ENCODE measurements around the gene KMT2A.
"Not testable (repeated sequence)": the region's sequence is repeated elsewhere in the genome, so short reads cannot be mapped to it uniquely, and the experiment has no call there.

KMT2A gene

DNA sequence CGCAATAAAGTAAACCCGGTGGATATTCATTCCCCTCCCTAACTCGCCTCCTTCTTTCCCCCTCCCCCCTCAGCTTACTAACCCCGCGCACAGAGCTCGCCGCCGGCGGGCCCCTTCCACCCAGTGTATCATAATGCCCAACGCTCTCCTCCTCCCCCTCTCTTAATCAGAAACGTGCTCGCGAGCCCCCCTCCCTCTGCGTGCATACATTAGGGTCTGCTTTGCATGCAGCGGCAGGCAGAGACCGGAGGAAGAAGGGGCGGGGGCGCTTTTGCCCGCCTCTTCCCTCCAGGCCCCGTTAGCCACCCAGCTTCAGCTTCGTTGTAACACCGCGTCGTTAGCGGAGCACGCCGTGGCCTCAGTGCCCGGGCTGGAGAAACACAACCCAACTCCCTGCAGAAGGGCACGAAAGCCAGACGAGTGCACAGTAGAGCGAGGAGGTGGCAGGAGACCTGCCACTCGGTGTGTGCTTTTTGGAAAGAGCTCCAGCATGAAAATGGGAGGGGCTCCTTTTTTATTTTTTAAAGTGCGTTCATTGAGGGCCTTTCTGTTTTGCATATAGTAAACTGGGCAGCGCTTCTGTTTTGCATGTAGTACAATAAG lies 901 bp upstream of the KMT2A start:
- no peak for DNase-seq (ENCODE audit: low spot score)

DNA sequence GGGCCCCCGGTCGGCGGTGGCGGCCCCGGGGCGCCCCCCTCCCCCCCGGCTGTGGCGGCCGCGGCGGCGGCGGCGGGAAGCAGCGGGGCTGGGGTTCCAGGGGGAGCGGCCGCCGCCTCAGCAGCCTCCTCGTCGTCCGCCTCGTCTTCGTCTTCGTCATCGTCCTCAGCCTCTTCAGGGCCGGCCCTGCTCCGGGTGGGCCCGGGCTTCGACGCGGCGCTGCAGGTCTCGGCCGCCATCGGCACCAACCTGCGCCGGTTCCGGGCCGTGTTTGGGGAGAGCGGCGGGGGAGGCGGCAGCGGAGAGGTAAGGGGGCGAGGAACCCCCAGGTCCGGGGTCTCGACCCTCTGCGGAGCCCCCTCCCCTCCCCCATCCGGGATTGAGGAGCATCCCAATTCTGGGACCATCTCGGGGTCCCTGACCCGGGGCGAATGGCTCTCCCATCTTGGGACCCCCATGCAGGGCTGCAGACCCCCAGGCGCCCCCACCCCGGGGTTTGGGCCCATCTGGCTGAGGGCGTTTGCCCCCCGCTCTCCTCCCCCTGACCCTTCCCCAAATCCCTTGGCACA lies 431 bp downstream of the KMT2A start:
- peak; percentile 52 for DNase-seq (ENCODE audit: low spot score)

DNA sequence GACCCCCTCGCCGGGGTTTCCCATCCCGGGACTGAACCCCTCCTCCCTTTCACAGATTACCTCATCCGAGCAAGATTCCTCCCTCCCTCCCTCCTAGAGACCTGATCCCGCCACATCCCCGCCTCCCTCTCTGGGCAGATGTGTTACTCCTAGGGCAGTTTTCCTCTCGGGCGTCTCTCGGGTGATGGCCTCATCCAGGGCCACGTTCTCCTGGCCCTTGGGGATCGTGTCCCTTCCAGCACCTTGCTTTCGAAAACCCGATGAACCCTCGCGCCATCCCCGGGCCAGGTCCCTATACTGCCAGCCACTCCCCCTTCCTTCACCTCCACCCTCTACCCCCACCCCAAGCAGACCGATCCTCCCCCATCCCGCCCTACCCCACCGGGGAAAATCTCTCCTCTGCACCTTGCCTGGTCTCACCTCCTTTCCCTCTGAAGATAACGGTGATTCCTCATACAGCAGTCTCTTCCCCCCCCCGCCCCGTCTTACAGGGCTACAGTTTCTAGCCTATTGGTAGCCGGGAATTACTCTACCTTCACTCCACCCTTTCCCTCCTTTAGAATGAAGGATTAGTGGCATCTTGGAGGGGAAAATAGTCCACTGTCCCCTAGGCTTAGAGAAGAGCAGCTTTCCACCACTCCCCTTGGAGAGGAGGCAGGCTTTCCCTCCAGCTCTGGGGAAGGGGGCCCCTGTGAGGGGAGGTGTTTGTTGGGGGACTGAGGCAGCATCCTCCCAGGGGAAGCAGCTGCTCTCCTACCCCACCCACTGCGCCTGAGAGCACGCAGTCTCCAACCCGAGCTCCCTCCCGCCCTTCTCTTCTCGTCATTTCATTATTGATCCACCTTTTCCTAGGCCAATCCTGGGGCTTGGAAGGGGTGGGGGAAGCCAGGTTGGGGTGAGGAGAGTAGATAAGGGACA lies 1.2 kb downstream of the KMT2A start:
- DNase-seq (ENCODE audit: low spot score): peak; percentile 70

DNA sequence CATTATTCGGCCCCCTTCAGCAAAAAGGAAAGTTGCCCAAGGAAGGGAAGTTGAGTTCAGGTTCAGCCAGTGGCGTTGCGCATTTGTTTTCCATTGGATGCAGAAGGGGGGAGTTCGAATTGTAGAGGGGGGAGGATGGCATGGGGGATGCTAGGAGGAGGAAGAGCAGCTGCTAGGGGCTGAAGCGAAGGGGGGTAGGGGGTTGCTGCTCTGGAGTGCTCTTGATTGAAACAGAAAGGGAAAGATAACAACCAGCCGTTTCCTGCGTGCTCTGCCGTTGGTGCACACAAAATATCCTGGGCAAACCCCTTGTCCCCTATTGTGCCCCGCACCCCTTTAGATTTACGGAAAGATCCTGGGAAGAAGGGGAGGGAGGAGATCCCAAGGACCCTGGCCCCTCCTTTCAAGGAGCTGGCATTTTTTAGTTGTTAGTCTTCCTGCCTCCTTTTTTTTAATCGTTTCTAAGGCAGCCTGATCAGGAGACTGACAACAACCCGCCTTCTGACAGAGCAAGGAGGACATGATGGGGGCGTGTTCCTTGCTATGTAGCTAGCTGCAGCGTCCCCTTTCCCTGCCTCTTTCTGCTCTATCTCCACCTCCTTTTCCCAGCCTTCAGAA lies 2.1 kb downstream of the KMT2A start:
- peak; percentile 73 for DNase-seq (ENCODE audit: low spot score)

- DNase-seq (ENCODE audit: low spot score): no peak
Observed at GRCh38 chr11:118439646-118440045, 3.4 kb downstream of the KMT2A start.

DNA sequence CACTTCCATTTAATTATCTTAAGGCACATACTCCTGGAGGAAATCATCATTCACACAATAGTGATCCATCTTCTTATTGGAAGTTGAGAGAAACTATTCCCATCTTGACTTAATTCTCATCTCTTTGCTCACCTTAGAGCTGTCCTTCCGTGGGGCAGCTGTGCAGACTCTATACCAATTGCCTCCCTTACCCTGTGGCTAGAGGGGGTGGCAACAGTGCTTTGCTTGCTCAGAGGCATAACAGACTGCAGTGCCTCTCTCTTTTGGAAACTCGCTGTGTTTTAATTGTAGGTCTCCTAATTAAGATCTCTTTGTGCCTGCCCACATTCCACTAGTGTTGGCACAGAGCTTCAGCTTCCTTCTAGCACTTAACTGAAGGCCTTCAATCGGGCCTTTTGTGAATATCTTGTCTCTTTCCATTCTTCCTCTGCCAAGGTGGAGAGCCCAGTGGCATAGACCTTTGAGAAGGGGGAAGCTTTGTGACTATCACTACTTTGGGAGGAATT lies 5.5 kb downstream of the KMT2A start:
- DNase-seq (ENCODE audit: low spot score): no peak

DNA sequence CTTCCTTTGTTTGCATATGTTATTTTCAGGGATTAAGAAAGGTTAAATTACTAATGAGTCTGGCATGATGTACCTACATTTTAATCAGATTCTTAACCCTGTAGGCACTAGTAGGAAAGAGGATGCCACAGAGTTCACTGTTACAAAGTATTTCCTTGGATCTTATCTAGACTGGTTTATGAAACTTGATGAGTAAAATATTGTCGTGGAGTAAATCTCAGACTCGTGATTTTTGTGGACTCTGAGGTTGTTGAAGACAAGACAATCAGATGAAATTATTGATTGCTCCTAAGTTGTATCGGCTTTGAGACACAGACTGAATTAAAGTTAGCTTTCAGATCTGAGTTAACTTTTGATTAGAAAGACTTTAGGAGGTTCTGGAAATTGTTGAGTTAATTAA lies 6.0 kb downstream of the KMT2A start:
- DNase-seq (ENCODE audit: low spot score): no peak

DNA sequence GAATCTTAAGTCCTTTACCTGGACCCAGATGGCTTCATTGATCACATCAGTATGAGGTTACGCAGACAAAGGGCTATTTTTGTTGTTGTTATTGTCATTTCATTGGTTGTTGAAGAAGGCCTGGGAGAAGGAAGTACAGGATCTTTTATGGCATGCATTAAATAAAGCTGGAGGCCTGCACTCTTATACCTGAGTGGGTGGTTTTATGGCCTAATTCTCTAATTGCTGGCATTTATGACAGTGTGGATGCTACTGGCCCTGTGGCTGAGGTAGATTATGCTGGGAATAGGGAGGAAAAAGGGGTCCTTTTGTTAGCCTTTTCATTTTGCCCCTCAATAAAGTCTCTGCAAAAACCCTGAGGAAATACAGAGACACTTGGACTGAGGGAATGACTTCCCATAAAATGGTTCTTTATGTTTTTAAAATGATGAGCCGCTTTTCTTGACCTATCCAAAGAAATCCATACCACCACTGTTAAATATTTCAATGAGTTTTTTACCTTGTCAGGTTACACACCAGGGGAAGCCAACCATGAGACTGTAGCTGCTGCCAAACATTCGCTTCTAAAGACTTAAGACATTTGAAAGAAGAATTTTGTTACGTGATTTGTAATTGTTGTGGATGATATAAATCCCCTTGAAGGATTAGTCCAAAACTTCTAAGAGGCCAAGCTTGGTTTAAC lies 6.8 kb downstream of the KMT2A start:
- DNase-seq (ENCODE audit: low spot score): no peak

DNA sequence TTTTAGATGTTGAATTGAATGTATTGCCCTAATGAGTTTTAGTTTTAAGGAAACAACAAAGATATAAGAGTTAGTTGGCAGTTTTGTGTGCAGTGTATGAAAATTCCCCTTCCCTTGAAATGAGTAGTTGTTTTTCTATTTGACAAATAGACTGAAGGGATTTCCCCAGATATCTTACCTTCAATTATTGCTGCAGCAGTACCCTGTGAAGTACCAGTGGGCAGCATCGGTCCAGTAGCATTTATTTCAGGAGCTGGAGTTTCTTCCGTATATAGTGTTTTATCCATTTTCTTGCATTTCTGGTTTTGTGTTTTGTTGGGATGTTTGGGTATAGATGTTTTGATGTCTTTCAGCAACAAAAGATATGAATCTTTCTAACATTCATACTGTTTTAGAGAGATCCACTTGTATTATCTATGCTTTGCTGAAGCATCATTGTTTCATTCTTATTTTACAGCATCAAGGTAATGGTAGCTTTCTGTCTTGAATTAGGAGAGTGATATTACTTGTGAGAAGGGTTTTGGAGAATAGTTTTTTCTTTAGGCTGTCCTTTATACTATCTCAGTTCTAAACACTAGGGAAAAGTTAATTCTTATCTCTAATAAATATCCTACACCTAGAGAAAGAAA lies 7.4 kb downstream of the KMT2A start:
- no peak for DNase-seq (ENCODE audit: low spot score)

GRCh38 chr11:118447423-118447822 lies 11.1 kb downstream of the KMT2A start:
- DNase-seq (ENCODE audit: low spot score): no peak

- no peak for DNase-seq (ENCODE audit: low spot score)
Observed at GRCh38 chr11:118448294-118448693, 12.0 kb downstream of the KMT2A start.

GRCh38 chr11:118449316-118449918 lies 13.1 kb downstream of the KMT2A start:
- no peak for DNase-seq (ENCODE audit: low spot score)

GRCh38 chr11:118450451-118450850 lies 14.2 kb downstream of the KMT2A start:
- no peak for DNase-seq (ENCODE audit: low spot score)

DNA sequence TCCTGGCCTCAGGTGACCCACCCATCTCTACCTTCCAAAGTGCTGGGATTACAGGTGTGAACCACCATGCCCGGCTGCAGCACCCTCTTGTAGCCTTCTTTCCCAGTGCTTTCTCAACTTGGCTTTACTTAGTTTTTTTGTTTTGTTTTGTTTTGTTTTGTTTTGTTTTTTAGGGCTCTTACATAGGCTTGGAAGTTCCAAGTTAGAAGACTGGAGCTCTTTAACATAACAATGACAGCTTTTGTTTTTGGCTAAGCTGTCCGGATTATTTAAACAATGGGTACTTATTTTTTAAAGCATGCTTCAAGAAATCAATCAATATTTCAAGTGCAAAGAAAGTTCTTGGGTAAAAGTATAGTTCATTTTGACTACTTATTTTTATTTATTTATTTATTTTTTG lies 25.9 kb downstream of the KMT2A start:
- DNase-seq (ENCODE audit: low spot score): no peak

GRCh38 chr11:118468968-118469367 lies 32.7 kb downstream of the KMT2A start:
- DNase-seq (ENCODE audit: low spot score): not testable (repeated sequence)

DNA sequence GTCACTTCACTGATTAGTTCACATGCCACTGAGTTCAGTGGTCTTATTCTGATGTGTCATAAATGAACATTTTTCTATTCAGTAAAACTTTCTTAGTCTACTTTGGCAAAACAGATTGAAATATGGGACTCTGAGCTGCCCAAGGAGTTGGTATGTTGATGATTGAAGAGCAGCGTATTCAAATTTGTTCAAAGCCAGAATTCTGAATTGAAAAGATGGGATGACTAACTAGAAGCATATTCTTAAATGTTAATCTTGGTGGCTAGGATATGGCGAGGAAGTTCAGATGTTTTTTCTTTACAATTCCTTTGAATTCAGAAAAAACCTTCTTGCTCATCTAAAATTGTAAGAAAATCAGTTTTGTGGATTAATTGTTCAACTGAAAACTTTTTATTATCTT lies 34.7 kb downstream of the KMT2A start:
- DNase-seq (ENCODE audit: low spot score): no peak

- DNase-seq (ENCODE audit: low spot score): no peak
Observed at GRCh38 chr11:118473537-118473936, 37.2 kb downstream of the KMT2A start.

DNA sequence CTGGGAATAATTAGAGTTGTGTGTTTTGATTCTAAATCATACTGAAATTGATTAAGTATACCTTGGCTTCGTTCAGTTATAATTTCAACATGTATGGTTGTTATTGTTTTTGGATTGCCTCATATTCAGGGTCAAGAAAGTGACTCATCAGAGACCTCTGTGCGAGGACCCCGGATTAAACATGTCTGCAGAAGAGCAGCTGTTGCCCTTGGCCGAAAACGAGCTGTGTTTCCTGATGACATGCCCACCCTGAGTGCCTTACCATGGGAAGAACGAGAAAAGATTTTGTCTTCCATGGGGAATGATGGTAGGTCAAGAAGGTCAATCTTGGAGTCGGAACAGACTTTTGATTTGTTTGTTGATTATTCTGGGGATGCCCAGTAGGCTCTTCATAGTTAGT lies 40.4 kb downstream of the KMT2A start:
- no peak for DNase-seq (ENCODE audit: low spot score)

- DNase-seq (ENCODE audit: low spot score): not testable (repeated sequence)
Observed at GRCh38 chr11:118481238-118481637, 44.9 kb downstream of the KMT2A start.

- DNase-seq (ENCODE audit: low spot score): no peak
Observed at GRCh38 chr11:118484405-118484804, 48.1 kb downstream of the KMT2A start.

GRCh38 chr11:118485273-118485672 lies 49.0 kb downstream of the KMT2A start:
- DNase-seq (ENCODE audit: low spot score): no peak

Measured in hematopoietic multipotent progenitor cell treated with erythropoietin and hydrocortisone succinate and interleukin-3 and kit ligand, for 17 days (in vitro differentiated cells).